Measurements from ENCODE around the gene RNASE7.

Gene RNASE7

DNA sequence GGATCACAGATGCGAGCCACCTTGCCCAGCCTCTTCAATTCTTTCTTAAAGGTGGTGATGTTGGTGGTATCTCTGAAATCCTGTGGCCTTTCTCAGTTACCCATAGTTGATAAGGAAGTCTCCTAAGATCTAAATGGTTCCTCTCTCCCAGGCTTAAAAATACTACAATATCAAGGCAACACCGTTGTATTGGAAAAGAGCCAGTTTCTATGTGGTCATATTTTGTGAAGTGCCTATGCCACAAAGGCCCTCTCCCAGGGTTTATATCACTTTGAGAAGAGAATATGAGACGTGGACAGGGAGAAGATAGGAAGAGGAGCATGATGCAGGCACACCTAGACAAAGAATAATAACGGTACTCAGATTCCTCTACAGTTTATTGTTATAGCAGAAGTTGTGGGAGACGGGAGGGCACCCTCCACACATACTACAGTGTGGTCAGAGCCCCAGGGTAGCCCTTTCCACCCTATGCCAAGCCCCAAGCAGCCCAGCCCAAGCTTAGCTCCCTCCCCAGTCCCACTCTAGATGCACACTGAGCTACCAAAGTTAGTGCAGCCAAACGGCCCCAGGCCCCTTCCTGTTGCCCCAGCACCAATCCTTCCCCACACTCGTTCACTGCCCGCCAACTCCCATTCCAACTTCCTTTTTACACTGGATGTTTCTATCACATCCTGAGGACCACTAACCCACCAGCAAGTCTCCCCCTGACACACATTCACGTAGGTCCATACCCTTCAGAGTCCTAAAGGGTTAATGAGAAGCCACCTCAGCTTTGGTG, 25.6 kb upstream of the RNASE7 start:
- no peak for DNase-seq
- peaks cover 38% of the 10 kb centered on the region for H3K27me3 Mint-ChIP-seq
- no peaks in the 10 kb centered on the region for H3K9me3 Mint-ChIP-seq
- CTCF ChIA-PET = interaction anchor here (0.6 to 11.3 kb wide), 10 partner anchors 12 to 90 kb away, joined by 4 to 208 read pairs (median 59); partner anchors contain the start of genes RNASE13, RNASE7, SLC39A2 and TMEM253
- H3K27ac Mint-ChIP-seq = no peak overlapping the region
- no peaks in the 10 kb centered on the region for H3K4me1 Mint-ChIP-seq
- H3K4me3 Mint-ChIP-seq = no peak overlapping the region
- H3K36me3 Mint-ChIP-seq = no peaks in the 10 kb centered on the region

DNA sequence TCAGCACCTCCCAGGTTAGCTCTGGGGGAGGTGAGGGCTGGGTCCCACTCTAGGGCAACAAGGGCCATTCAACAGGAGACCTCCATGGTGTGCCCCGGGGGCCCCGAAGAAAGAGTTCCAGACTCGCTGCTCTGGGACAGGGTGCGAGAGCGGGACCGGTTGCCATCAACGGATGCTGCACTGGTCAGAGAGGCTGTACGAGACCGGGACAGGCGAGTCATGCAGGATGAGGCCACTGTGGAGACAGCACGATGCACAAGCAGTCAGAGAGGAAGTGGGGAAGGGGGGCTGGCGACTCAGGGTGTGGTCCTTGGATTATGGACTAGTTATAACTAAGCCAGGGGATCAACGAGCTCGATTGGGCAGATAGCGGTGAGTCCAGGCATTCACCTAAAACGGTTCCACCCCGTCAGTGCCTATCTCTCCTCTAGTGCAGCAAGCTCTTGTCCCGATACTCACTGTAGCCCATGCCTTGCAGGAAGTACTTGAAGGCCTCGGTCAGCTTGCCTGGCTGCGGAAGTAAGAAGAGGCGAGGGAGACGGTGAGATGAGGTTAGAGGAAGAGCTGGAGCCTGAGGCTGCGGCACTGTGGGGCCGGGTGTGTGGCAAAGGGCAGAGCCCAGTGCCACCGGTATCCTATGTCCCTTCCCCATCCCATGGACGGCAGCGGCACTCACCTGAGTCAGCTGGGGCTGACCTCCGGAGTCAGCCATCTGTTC, 24.5 kb upstream of the RNASE7 start:
- Mint-ChIP-seq H3K4me1 (no peaks in the 10 kb centered on the region), H3K36me3 (no peaks in the 10 kb centered on the region), H3K4me3 (no peak overlapping the region), H3K9me3 (no peaks in the 10 kb centered on the region), H3K27me3 (peaks cover 38% of the 10 kb centered on the region), H3K27ac (no peak overlapping the region)
- no peak for DNase-seq
- CTCF ChIA-PET = interaction anchor here (1.2 to 11.3 kb wide), 7 partner anchors 13 to 88 kb away, joined by 3 to 208 read pairs (median 67); partner anchors contain the start of genes RNASE13, RNASE7, TMEM253 and TPPP2

DNA sequence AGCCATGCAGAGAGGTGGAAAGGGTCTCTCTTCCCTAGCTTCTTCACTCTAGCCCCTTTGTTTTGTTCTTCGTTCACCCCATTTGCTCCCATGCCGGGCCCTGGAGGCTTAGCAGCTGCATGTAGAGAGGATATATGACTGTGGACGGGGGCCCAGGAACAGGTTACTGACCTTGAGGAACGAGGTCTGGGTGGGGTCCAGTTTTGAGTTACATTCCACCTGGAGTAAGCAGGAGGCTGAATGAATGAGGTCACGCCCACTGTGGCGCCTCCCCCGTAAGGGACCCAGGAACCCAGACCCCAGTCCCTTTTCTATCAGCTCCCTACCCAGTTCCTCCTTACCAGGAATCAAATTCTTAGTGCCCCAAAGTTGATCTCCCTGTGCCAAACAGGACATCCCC, 23.9 kb upstream of the RNASE7 start:
- no peak for DNase-seq
- Mint-ChIP-seq H3K4me1 (peaks cover 3% of the 10 kb centered on the region), H3K36me3 (no peaks in the 10 kb centered on the region), H3K27ac (no peak overlapping the region), H3K4me3 (no peak overlapping the region), H3K9me3 (no peaks in the 10 kb centered on the region), H3K27me3 (peaks cover 38% of the 10 kb centered on the region)
- CTCF ChIA-PET = interaction anchor here (1.4 to 11.3 kb wide), 6 partner anchors 16 to 88 kb away, joined by 3 to 208 read pairs (median 84); partner anchors contain the start of genes RNASE13, RNASE7, TMEM253 and TPPP2

DNA sequence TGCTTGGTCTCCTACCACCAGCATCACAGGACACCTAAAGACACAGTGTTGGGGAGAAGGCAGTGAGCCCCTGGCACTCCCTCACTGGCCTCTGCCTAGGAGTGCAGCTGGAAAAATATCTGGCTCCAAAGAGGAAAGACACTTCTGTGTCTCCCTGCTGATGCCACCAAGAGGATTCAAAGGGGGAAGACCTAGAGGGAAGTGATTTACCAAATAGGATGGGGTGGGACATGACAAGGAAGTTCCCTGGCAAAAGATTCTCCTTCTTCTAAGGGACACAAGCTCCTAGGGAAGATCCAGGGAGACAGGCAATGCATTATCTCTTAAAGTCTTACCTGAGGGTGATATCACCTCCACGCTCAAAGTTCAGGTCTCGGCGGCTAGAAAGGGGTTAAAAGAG, 23.4 kb upstream of the RNASE7 start:
- CTCF ChIA-PET = interaction anchor here (1.0 to 11.3 kb wide), 6 partner anchors 15 to 87 kb away, joined by 3 to 208 read pairs (median 84); partner anchors contain the start of genes RNASE13, RNASE7, TMEM253 and TPPP2
- Mint-ChIP-seq H3K36me3 (no peaks in the 10 kb centered on the region), H3K4me1 (peaks cover 7% of the 10 kb centered on the region), H3K9me3 (no peaks in the 10 kb centered on the region), H3K27ac (no peak overlapping the region), H3K4me3 (no peak overlapping the region), H3K27me3 (peaks cover 39% of the 10 kb centered on the region)
- no peak for DNase-seq

DNA sequence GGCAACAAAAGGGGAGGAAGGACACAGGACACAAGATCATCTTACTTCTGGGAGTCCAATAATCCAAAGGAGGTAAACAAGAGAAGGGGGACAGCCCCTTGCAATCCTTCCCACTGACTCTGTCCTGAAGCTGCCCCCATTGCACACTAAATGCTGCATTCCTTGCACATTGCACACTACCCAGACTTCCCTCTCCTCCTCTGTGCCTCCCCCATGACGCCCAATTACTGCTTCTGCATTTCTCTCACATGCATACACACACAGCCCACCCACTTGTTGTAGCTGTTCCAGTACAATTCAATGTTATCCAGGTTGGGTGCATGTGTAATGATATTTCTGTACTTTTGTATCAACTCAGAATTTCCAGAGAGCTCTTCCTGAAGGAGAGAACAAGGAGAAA, 22.8 kb upstream of the RNASE7 start:
- Mint-ChIP-seq H3K36me3 (no peaks in the 10 kb centered on the region), H3K27me3 (peaks cover 39% of the 10 kb centered on the region), H3K4me1 (peaks cover 13% of the 10 kb centered on the region), H3K9me3 (no peaks in the 10 kb centered on the region), H3K4me3 (no peak overlapping the region), H3K27ac (no peak overlapping the region)
- CTCF ChIA-PET = interaction anchor here (1.0 to 11.3 kb wide), 3 partner anchors 22 to 87 kb away, joined by 3 to 208 read pairs (median 174); partner anchors contain the start of genes RNASE7 and TMEM253
- DNase-seq = no peak

DNA sequence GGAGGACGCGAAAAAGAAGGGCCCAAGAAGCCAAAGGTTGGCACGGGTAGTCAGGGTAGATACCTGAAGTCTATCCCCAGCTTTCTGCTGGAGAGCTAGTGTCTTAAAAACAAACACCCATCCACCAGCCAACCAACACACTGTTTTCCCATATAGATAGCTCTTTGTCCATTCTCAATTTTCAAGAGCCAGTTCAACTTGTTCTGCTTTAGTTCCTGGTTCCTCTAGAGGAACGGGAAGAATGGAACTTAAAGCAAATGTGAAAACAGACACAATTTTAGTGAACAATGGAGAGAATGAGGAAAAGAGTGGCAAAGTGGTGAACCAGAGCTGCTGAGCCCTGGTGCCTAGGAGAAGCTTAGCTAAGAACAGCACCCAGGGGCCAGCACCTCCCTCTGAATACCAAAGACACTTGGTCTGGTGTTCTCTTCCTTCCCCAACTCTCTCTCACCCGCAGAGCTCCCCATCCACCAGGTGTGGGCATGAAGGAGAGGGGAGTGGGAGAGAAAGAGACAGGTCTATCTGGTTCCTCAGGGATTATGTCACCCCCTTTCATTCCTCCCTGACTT, 21.1 kb upstream of the RNASE7 start:
- Mint-ChIP-seq H3K9me3 (no peaks in the 10 kb centered on the region), H3K27me3 (peaks cover 50% of the 10 kb centered on the region), H3K4me3 (no peak overlapping the region), H3K36me3 (no peaks in the 10 kb centered on the region), H3K4me1 (peaks cover 13% of the 10 kb centered on the region), H3K27ac (no peak overlapping the region)
- DNase-seq = no peak
- CTCF ChIA-PET = interaction anchor here (1.5 to 11.3 kb wide), 4 partner anchors 15 to 84 kb away, joined by 6 to 174 read pairs (median 8); partner anchors contain the start of gene RNASE7

DNA sequence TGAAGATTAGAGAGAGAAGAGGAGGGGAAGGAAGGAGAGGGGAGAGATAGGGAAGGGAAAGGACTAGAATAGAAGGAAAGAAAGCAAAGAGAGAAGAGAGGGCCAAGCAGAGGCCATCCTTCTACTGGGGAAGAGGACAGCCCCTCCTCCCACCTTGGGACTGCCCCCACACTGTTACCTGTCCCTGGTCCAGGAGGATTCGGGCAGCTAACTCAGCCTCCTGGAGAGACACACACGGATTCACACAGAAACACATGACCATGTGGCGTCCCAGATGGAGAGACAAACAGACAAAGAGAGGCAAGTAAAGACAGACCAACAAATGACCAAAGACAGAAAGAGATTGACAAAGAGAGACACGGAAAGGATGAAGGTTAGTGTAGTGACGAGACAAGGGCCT, 19.5 kb upstream of the RNASE7 start:
- Mint-ChIP-seq H3K4me1 (peaks cover 13% of the 10 kb centered on the region), H3K9me3 (no peaks in the 10 kb centered on the region), H3K36me3 (no peaks in the 10 kb centered on the region), H3K27me3 (peaks cover 62% of the 10 kb centered on the region), H3K27ac (no peak overlapping the region), H3K4me3 (no peak overlapping the region)
- DNase-seq = no peak
- CTCF ChIA-PET = interaction anchor here (1.4 to 1.7 kb wide), 2 partner anchors 8 to 17 kb away, joined by 5 to 13 read pairs; no protein-coding TSS in a partner anchor

DNA sequence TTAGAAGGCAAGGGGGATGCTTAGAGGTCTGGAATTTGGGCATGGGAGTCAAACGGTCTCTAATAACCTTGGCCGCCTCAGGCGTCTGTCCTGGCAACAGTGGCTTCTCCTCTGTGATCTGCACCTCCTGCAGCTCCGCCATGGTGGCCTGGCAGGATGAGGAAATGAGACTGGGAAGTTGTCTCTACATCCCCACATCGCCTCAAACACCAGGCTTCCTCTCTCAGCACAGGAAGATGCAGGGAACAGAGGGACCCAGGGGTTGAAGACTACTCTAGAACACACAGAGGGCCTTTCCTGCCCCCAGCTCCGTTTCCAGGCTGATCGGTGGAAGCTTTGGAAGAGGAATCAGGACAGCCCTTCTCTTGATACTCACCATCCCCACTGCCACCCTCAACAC, 19.0 kb upstream of the RNASE7 start:
- no peak for DNase-seq
- H3K27me3 Mint-ChIP-seq = peaks cover 62% of the 10 kb centered on the region
- CTCF ChIA-PET = interaction anchor here (1.4 to 1.7 kb wide), 3 partner anchors 8 to 81 kb away, joined by 3 to 13 read pairs (median 5); no protein-coding TSS in a partner anchor
- no peak overlapping the region for H3K27ac Mint-ChIP-seq
- H3K9me3 Mint-ChIP-seq = no peaks in the 10 kb centered on the region
- no peaks in the 10 kb centered on the region for H3K36me3 Mint-ChIP-seq
- H3K4me1 Mint-ChIP-seq = peaks cover 13% of the 10 kb centered on the region
- H3K4me3 Mint-ChIP-seq = no peak overlapping the region

DNA sequence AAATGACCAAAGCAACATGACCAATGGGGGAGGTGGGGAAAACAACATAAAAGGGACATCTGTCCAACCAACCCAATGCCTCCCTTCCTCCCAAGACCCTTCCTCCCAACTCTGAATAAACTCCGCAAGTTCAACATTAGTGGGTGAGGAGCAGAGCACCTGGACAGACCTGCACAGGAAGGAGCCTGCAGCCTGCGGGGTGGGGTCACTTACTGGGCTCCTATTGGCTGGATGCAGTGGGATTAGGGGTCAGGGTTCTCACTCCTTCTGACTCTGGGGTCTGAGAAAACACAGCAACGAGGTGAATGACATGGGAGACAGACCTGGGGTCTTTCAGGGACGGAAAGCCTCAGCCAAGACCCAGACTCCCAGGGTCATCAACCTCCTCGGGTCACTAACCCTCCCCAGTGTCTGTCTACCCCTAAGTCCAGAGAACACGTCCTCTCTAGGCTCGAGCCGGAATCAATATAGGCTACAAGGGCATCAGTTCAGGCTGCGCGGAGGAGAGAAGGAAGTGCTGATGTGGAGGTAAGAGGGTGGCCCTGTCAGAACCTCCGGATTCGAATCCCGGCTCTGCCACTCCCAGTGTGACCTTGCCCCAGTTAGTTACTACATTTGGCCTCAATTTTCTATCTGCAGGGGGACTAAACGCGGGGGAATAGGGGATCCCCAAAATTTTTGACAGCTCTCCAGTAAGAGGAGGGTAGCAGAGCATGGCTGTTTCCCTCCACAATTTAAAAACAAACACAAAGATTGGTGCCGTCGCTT, 18.2 kb upstream of the RNASE7 start:
- Mint-ChIP-seq H3K9me3 (no peaks in the 10 kb centered on the region), H3K4me1 (peaks cover 13% of the 10 kb centered on the region), H3K27ac (no peak overlapping the region), H3K27me3 (peaks cover 62% of the 10 kb centered on the region), H3K4me3 (peak overlapping the region; percentile 75), H3K36me3 (no peaks in the 10 kb centered on the region)
- CTCF ChIA-PET = interaction anchor here (0.6 to 1.7 kb wide), 5 partner anchors 9 to 81 kb away, joined by 3 to 13 read pairs (median 4); no protein-coding TSS in a partner anchor
- peak; percentile 25 for DNase-seq

DNA sequence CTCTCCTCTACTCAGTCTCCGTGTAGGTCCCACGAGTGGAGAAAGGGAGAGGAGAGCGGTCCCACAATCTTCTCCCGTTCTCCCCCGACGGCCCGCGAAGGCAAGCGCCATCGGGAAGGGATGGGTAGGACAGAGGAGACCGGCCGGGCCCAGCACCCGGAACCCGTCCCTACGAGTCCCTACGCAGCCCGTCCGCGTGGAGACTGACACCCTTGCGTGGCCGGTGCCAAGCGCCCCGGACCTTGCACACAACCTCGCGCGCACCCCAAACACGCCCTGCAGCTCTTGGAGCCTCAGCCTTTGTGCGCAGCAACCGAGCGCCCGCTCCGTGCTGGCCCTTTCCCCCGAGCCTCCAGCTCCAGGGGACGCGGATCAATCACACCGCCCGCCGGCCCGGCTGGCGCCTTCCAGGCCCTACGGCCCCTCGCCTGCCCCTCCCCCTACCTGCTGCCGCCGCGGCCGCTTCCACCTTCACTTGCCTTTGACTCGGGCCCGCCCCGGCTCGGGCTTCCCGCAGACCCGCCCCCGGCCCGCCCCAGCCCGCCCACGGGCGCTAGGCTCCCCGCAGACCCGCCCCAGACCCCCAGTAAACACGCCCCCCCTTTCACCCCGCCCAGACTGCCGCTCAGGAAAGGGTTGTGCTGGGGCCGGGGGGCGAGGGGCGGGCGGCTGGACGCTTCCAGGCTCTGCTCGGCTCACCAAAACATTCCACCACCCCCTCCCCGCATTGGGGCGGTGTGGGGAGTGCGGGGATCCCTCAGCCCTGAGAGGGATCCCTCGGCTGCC, 17.4 kb upstream of the RNASE7 start, which contains the start of gene NDRG2:
Gene NDRG2, minus strand, starts transcription at position 477 of the 786 bp plus-strand sequence. CDS start 1,746 bp downstream, outside the sequence.
- no peak within 1 kb of the TSS for H3K27ac Mint-ChIP-seq
- no peaks in the 10 kb centered on the region for H3K9me3 Mint-ChIP-seq
- peaks cover 62% of the 10 kb centered on the region for H3K27me3 Mint-ChIP-seq
- peaks cover 13% of the 10 kb centered on the region for H3K4me1 Mint-ChIP-seq
- peak within 1 kb of the TSS; percentile 75 for H3K4me3 Mint-ChIP-seq
- peak; percentile 84 for DNase-seq
- CTCF ChIA-PET = interaction anchor here (0.6 to 1.4 kb wide), 3 partner anchors 10 to 80 kb away, joined by 3 to 4 read pairs (median 3); no protein-coding TSS in a partner anchor
- no peaks in the 10 kb centered on the region for H3K36me3 Mint-ChIP-seq

DNA sequence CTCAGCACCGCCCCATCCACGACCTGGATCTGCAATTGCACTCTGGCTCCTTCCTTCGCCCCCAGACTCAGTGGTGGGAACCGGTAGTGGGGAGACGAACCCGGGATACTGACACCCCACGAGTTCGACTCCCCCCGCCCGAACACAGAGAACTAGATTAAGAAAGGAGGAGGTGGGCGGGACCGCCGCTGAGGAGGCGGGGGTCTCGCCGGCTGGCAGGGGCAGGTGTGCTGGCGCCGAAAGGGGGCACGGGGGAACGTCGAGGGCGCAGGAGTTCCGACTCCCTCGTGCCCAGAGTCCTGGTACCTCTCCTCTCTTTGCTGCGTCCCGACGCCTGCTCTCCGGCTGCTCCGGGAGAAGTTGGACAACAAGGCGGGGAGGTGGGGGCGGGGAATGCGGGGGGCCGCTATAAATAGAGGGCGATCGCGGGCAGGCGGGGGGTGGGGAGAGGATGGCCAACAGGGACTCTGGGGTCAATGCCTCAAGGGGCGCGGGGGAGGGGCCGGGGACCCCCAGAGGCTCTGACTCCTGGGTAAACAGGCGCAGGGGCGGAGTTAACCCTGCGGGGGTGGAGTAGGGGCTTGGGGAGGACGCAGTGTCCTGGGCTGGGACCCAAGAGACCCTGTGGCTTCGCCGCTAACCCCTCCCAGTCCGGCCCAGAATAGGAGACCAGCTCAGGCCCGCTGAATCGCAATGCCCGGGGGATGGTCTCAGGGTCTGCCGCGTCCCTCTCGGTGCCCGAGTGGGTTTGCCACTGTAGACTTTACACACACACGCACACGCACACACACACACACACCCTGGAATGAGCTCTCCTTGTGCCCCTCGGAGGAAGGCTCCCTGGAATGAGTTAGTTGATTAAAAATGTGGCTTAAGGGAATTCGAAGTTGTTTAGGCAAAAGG, 16.5 kb upstream of the RNASE7 start:
- DNase-seq = peak; percentile 27
- no peak overlapping the region for H3K27ac Mint-ChIP-seq
- H3K4me1 Mint-ChIP-seq = peaks cover 13% of the 10 kb centered on the region

More for the DNA sequence above, 16.5 kb upstream of the RNASE7 start:
- H3K36me3 Mint-ChIP-seq = no peaks in the 10 kb centered on the region
- CTCF ChIA-PET = interaction anchor here (0.8 to 1.6 kb wide), 5 partner anchors 11 to 77 kb away, joined by 3 to 5 read pairs (median 4); no protein-coding TSS in a partner anchor
- H3K27me3 Mint-ChIP-seq = peaks cover 68% of the 10 kb centered on the region
- H3K9me3 Mint-ChIP-seq = no peaks in the 10 kb centered on the region
- peak overlapping the region; percentile 75 for H3K4me3 Mint-ChIP-seq
